ENCODE measurements around the gene CNMD.

Gene CNMD

GRCh38 chr13:52739468-52740071, at the start of gene CNMD:
Gene CNMD (minus strand): TSS chr13:52739820. CDS start chr13:52739701, 119 bp downstream.
- no peak for DNase-seq

- DNase-seq = no peak
Observed at GRCh38 chr13:52788011-52788410, 48.4 kb upstream of the CNMD start.

- DNase-seq = no peak
Observed at GRCh38 chr13:52787235-52787634, 47.6 kb upstream of the CNMD start.

GRCh38 chr13:52786766-52787165, 47.1 kb upstream of the CNMD start:
- DNase-seq = no peak

GRCh38 chr13:52785739-52786138, 46.1 kb upstream of the CNMD start:
- DNase-seq = no peak

- no peak for DNase-seq
Observed at GRCh38 chr13:52784591-52785340, 45.1 kb upstream of the CNMD start.

- DNase-seq = no peak
Observed at GRCh38 chr13:52783943-52784342, 44.3 kb upstream of the CNMD start.

- DNase-seq = no peak
Observed at GRCh38 chr13:52782471-52783448, 43.1 kb upstream of the CNMD start.

GRCh38 chr13:52780611-52781010, 41.0 kb upstream of the CNMD start:
- DNase-seq = no peak

GRCh38 chr13:52780092-52780491, 40.5 kb upstream of the CNMD start:
- no peak for DNase-seq

GRCh38 chr13:52779103-52779502, 39.5 kb upstream of the CNMD start:
- DNase-seq = no peak

- DNase-seq = no peak
Observed at GRCh38 chr13:52776726-52777125, 37.1 kb upstream of the CNMD start.

GRCh38 chr13:52775511-52775910, 35.9 kb upstream of the CNMD start:
- no peak for DNase-seq

- DNase-seq = no peak
Observed at GRCh38 chr13:52767949-52768516, 28.4 kb upstream of the CNMD start.

GRCh38 chr13:52765611-52766390, 26.2 kb upstream of the CNMD start:
- DNase-seq = no peak

- no peak for DNase-seq
Observed at GRCh38 chr13:52760077-52760476, 20.5 kb upstream of the CNMD start.

- no peak for DNase-seq
Observed at GRCh38 chr13:52758114-52758513, 18.5 kb upstream of the CNMD start.

GRCh38 chr13:52751196-52751595, 11.6 kb upstream of the CNMD start:
- no peak for DNase-seq

GRCh38 chr13:52750713-52751112, 11.1 kb upstream of the CNMD start:
- DNase-seq = no peak

- no peak for DNase-seq
Observed at GRCh38 chr13:52749419-52749818, 9.8 kb upstream of the CNMD start.

GRCh38 chr13:52746141-52746540, 6.5 kb upstream of the CNMD start:
- DNase-seq = no peak

- DNase-seq = no peak
Observed at GRCh38 chr13:52744842-52745375, 5.3 kb upstream of the CNMD start.

Data from MV-4-11 (cell line).